22Rv1 (cell line): ENCODE measurements around the gene POGLUT3.

Experiments used
- ZFX ChIP-seq: fragments of 450-650 bp; IDR thresholded peaks from 2 replicates; pipeline ENCODE4 v1.6.1; 2017; ENCODE audit warnings: antibody characterized with exemption, borderline replicate concordance
- TF ChIP-seq, protein P1 (sequence below): fragments of 450-650 bp; IDR thresholded peaks from 2 replicates; pipeline ENCODE4 v1.5.1; 2017; ENCODE audit warnings: mild to moderate bottlenecking

GRCh38 chr11:108466405-108466804 lies 31.8 kb downstream of the POGLUT3 start:
- TF ChIP-seq, protein P1, sequence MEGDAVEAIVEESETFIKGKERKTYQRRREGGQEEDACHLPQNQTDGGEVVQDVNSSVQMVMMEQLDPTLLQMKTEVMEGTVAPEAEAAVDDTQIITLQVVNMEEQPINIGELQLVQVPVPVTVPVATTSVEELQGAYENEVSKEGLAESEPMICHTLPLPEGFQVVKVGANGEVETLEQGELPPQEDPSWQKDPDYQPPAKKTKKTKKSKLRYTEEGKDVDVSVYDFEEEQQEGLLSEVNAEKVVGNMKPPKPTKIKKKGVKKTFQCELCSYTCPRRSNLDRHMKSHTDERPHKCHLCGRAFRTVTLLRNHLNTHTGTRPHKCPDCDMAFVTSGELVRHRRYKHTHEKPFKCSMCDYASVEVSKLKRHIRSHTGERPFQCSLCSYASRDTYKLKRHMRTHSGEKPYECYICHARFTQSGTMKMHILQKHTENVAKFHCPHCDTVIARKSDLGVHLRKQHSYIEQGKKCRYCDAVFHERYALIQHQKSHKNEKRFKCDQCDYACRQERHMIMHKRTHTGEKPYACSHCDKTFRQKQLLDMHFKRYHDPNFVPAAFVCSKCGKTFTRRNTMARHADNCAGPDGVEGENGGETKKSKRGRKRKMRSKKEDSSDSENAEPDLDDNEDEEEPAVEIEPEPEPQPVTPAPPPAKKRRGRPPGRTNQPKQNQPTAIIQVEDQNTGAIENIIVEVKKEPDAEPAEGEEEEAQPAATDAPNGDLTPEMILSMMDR, result no peak
- no peak for TF ChIP-seq ZFX
